ENCODE data around the gene ASB13. TPM values are rescaled to one million over a fixed set of nuclear protein-coding genes. Genes with fewer than 3 reads are reported as not detected.

Gene ASB13
- total and polyA plus RNA-seq, 2 of the 13 experiments (the other 11 are each of a cell fraction or from before 2014, with no cell fraction given) = 9.3 to 15.4 TPM

- peak; percentile 100 for TF ChIP-seq TFDP1 (CRISPR knock-in tag; IDR thresholded peaks at IDR 0.05; ENCODE audit: borderline replicate concordance)
- TF ChIP-seq ZNF3 (CRISPR knock-in tag; IDR thresholded peaks at IDR 0.05) = peak; percentile 83; the same call in 1 of the 2 replicates
- TF ChIP-seq ZSCAN5A (CRISPR knock-in tag; IDR thresholded peaks at IDR 0.05; ENCODE audit: borderline replicate concordance) = peak; percentile 95
- TF ChIP-seq CBX5 (CRISPR knock-in tag; IDR thresholded peaks at IDR 0.05; ENCODE audit: borderline replicate concordance) = peak; percentile 95
- TF ChIP-seq ZNF546 (CRISPR knock-in tag; conservative IDR thresholded peaks at IDR 0.05) = peak; percentile 97
- TF ChIP-seq EED (CRISPR knock-in tag; IDR thresholded peaks at IDR 0.05) = peak; percentile 58; the same call in 1 of the 2 replicates
- peak; percentile 43; the same call in 1 of the 2 replicates for TF ChIP-seq SP4 (CRISPR knock-in tag; IDR thresholded peaks at IDR 0.05)
- TF ChIP-seq HNF1B (CRISPR knock-in tag; IDR thresholded peaks at IDR 0.05) = peak; percentile 92
- TF ChIP-seq SKI (IDR thresholded peaks at IDR 0.05; ENCODE audit: partially characterized antibody) = no peak
- peak; percentile 97 for TF ChIP-seq ZSCAN21 (CRISPR knock-in tag; IDR thresholded peaks at IDR 0.05; ENCODE audit: borderline replicate concordance)
- TF ChIP-seq DNMT1 (CRISPR knock-in tag; IDR thresholded peaks at IDR 0.05) = 0 out of 2 replicates have a peak, but pooled peaks have one; percentile 87
- no peak for TF ChIP-seq ZNF556 (CRISPR knock-in tag; IDR thresholded peaks at IDR 0.05; ENCODE audit: borderline replicate concordance)
- peak; percentile 94 for TF ChIP-seq THAP11 (CRISPR knock-in tag; IDR thresholded peaks at IDR 0.05)
- TF ChIP-seq ATF2 (CRISPR knock-in tag; IDR thresholded peaks at IDR 0.05) = peak; percentile 87
- peak; percentile 61 for TF ChIP-seq ZSCAN25 (CRISPR knock-in tag; IDR thresholded peaks at IDR 0.05)
- peak; percentile 70 for TF ChIP-seq ARNTL (CRISPR knock-in tag; IDR thresholded peaks at IDR 0.05)
- peak; percentile 98 for TF ChIP-seq IKZF5 (CRISPR knock-in tag; IDR thresholded peaks at IDR 0.05)
- peak; percentile 58; the same call in 1 of the 2 replicates for TF ChIP-seq ZNF816 (CRISPR knock-in tag; IDR thresholded peaks at IDR 0.05; ENCODE audit: borderline replicate concordance)
- TF ChIP-seq REPIN1 (CRISPR knock-in tag; IDR thresholded peaks at IDR 0.05; ENCODE audit: borderline replicate concordance, low read depth) = peak; percentile 92
- peak; percentile 91 for TF ChIP-seq GATAD1 (CRISPR knock-in tag; IDR thresholded peaks at IDR 0.05)
- peak; percentile 82 for TF ChIP-seq ETV5 (CRISPR knock-in tag; IDR thresholded peaks at IDR 0.05; ENCODE audit: borderline replicate concordance)
- TF ChIP-seq ZNF326 (CRISPR knock-in tag; IDR thresholded peaks at IDR 0.05; ENCODE audit: borderline replicate concordance) = no peak
- TF ChIP-seq KAT7 (CRISPR knock-in tag; IDR thresholded peaks at IDR 0.05; ENCODE audit: borderline replicate concordance) = no peak
- peak; percentile 97 for TF ChIP-seq MYC (CRISPR knock-in tag; IDR thresholded peaks at IDR 0.05; ENCODE audit: borderline replicate concordance)
Observed at GRCh38 chr10:5684318-5684970, 18.0 kb upstream of the ASB13 start, which contains the start of gene TASOR2 (continued).
